ENCODE results near the gene PGAM4. TPM values are rescaled to one million over a fixed set of nuclear protein-coding genes. Genes with fewer than 3 reads are reported as not detected.

Gene PGAM4
- total RNA-seq, 6 experiments from 2014 or later, result 0.23 to 0.65 TPM; not detected in 4

DNA sequence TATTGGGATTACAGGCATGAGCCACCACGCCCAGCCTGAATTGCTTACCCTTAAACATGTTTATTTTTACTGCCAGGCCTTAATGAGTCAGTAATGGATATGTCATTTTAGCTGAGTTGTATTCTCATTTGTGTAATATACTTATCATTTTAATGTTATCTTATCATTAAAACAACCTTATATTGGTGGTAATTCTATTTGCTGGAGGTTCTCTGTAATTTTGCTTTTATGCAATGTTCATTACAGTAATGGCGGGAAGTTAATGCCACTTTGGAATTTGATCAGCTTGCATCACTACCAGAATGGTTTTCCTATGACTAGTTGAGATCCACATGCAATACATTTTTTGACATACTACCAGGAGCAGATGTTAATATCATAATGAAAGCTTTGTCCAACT lies 6.3 kb upstream of the PGAM4 start:
- H3K4me3 Mint-ChIP-seq, result no peak overlapping the region
- H3K4me1 Mint-ChIP-seq (ENCODE audit: low read depth), result peaks cover 11% of the 10 kb centered on the region
- TF ChIP-seq, protein P1, sequence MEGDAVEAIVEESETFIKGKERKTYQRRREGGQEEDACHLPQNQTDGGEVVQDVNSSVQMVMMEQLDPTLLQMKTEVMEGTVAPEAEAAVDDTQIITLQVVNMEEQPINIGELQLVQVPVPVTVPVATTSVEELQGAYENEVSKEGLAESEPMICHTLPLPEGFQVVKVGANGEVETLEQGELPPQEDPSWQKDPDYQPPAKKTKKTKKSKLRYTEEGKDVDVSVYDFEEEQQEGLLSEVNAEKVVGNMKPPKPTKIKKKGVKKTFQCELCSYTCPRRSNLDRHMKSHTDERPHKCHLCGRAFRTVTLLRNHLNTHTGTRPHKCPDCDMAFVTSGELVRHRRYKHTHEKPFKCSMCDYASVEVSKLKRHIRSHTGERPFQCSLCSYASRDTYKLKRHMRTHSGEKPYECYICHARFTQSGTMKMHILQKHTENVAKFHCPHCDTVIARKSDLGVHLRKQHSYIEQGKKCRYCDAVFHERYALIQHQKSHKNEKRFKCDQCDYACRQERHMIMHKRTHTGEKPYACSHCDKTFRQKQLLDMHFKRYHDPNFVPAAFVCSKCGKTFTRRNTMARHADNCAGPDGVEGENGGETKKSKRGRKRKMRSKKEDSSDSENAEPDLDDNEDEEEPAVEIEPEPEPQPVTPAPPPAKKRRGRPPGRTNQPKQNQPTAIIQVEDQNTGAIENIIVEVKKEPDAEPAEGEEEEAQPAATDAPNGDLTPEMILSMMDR (IDR thresholded peaks at IDR 0.05), result no peak
- no peaks in the 10 kb centered on the region for H3K36me3 Mint-ChIP-seq (ENCODE audit: low read depth)
- DNase-seq, result no peak
- H3K27me3 Mint-ChIP-seq (ENCODE audit: insufficient read depth), result no peaks in the 10 kb centered on the region
- no peak overlapping the region for H3K27ac Mint-ChIP-seq
- peaks cover 4% of the 10 kb centered on the region; the same call in 1 of the 2 replicates for H3K9me3 Mint-ChIP-seq

DNA sequence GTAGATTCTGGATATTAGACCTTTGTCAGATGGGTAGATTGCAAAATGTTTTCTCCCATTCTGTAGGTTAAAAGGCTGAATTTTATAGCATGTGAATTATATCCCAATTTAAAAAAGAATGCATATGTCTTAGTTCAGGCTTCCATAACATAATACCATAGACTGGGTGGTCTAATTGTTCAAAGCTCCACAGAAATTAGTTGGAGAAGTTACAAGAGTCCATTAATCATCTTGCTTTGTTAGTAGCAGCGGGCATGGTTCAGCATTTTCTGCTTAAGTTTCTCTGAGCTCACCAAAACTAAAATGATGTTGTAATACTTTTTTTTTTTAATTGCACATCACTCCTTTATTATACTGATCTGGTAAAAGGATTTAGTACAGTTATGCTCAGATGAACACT lies 1.8 kb downstream of the PGAM4 start:
- TF ChIP-seq, protein P1 (IDR thresholded peaks at IDR 0.05), result no peak
- Mint-ChIP-seq H3K36me3 (ENCODE audit: low read depth) (no peaks in the 10 kb centered on the region), H3K4me3 (no peak overlapping the region), H3K4me1 (ENCODE audit: low read depth) (peaks cover 2% of the 10 kb centered on the region), H3K27me3 (ENCODE audit: insufficient read depth) (no peaks in the 10 kb centered on the region), H3K9me3 (no peaks in the 10 kb centered on the region), H3K27ac (no peak overlapping the region)
- DNase-seq, result no peak

DNA sequence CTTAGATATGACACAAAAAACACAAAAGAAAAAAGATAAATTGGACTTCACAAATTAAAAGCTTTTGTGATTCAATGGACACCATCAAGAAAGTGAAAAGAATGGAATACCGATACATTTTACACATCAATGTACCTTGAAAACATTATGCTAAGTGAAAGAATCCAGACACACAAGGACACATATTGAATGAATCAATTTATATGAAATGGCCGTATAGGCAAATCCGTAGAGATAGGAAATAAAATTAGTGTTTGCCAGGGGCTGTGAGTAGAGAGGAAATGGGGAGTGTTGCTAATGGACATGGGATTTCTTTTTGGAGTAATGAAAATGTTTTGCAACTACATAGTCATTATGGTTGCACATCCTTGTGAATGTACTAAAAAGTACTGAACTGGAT lies 3.1 kb downstream of the PGAM4 start:
- Mint-ChIP-seq H3K4me3 (no peak overlapping the region), H3K27me3 (ENCODE audit: insufficient read depth) (no peaks in the 10 kb centered on the region), H3K36me3 (ENCODE audit: low read depth) (no peaks in the 10 kb centered on the region)

DNA sequence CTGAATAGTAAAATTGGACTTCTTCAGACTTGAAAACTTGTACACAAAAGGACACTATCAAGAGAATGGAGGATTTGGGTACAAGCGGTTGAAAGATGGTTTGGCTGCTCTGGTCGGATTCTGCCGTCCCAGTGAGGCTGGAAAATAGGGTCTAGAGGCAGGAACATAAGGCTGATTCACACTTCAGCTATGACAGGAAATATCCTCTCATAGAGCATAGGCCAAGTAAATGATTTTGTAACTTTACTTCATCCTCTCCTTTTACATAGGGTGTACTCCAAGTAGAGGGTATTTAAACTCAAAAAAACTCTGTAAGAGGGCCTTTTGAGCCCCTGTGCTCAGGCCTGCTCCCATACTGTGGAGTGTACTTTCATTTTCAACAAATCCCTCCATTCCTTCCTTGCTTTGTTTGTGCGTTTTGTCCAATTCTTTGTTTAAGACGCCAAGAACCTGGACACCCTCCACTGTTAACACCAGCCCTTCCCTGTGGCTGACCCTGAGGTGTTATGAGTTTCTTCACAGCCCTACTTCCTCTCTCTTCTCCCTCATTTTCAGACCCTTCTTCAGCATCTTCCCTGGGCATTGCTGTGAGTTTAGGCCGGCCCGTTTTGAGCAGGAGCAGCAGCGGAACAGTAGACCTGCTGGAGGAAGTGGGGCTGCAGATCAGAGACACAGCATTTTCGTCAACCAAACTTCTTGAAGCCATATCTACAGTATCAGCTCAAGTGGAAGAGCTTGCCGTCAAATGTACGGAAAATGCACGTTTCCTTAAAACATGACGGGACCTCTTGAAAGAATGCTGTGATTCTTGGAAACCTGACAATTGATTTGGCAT lies 7.2 kb downstream of the PGAM4 start:
- Mint-ChIP-seq H3K36me3 (ENCODE audit: low read depth) (no peaks in the 10 kb centered on the region), H3K4me1 (ENCODE audit: low read depth) (peaks cover 22% of the 10 kb centered on the region), H3K27ac (no peak overlapping the region), H3K27me3 (ENCODE audit: insufficient read depth) (no peaks in the 10 kb centered on the region), H3K9me3 (peaks cover 3% of the 10 kb centered on the region; the same call in 1 of the 2 replicates), H3K4me3 (no peak overlapping the region)
- TF ChIP-seq, protein P1 (IDR thresholded peaks at IDR 0.05), result no peak
- no peak for DNase-seq

More for the DNA sequence above, 3.1 kb downstream of the PGAM4 start:
- TF ChIP-seq, protein P1 (IDR thresholded peaks at IDR 0.05), result no peak
- no peak overlapping the region for H3K27ac Mint-ChIP-seq
- peaks cover 14% of the 10 kb centered on the region for H3K4me1 Mint-ChIP-seq (ENCODE audit: low read depth)
- DNase-seq, result no peak
- H3K9me3 Mint-ChIP-seq, result no peaks in the 10 kb centered on the region

DNA sequence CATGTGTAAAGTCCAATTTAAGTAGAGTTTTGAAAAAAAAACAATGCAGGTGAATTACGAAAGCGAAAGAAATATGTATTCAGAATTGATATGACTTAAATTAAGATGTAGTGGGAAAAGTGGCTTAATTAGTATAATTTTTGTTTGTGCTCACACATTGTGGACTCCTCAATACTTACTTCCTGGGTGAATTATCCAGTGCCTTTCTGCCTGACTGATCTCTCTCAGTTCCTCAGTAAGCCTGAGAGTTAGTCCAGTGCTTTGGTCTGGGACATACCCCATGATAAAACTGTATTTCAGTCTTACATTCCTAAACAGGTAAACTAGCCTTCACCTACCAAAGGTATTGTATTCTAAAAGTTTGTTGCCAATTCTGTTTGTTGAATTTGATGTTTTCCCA lies 8.4 kb downstream of the PGAM4 start:
- Mint-ChIP-seq H3K4me3 (no peak overlapping the region), H3K27ac (no peak overlapping the region), H3K36me3 (ENCODE audit: low read depth) (no peaks in the 10 kb centered on the region), H3K27me3 (ENCODE audit: insufficient read depth) (no peaks in the 10 kb centered on the region), H3K4me1 (ENCODE audit: low read depth) (peaks cover 22% of the 10 kb centered on the region), H3K9me3 (peaks cover 3% of the 10 kb centered on the region; the same call in 1 of the 2 replicates)
- TF ChIP-seq, protein P1 (IDR thresholded peaks at IDR 0.05), result no peak
- no peak for DNase-seq

Data from HFFc6 (cell line).